ENCODE data around the gene EPN1.

The EPN1 gene

DNA sequence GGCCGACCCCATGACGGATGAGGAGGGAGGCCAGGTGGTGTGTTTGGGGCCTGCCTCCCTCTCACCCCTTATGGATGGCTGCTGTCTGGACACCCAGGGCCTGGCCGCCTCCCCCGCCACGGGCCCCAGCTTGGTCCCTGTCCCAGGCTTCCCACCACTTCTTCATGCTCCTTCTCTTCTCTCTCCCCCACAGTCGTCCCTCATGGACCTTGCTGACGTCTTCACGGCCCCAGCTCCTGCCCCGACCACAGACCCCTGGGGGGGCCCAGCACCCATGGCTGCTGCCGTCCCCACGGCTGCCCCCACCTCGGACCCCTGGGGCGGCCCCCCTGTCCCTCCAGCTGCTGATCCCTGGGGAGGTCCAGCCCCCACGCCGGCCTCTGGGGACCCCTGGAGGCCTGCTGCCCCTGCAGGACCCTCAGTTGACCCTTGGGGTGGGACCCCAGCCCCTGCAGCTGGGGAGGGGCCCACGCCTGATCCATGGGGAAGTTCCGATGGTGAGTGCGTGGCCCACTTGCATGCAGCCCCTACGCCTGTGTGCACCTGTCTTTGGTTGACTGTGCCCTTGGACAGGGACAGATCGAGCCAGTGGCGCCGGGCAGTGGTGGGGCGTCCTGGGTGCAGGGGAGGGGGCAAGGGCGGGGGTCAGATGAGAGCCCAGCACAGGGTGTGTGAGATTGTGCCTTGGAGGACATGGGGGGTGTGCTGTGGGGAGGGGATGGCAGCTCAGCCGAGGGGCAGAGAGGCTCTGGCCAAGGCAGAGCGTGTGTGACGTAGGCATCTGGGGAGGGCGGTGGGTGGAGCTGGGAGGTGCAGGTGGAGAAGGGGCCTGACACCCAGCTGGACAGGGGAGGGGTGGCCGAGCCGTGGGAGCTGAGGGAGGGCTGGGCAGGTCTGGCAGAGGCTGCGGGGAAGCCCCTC, 16.8 kb downstream of the EPN1 start:
- no peaks in the 10 kb centered on the region; the same call in 1 of the 2 replicates for H3K79me2 ChIP-seq (ENCODE audit: insufficient read depth, low read depth)
- TF ChIP-seq, protein P1, sequence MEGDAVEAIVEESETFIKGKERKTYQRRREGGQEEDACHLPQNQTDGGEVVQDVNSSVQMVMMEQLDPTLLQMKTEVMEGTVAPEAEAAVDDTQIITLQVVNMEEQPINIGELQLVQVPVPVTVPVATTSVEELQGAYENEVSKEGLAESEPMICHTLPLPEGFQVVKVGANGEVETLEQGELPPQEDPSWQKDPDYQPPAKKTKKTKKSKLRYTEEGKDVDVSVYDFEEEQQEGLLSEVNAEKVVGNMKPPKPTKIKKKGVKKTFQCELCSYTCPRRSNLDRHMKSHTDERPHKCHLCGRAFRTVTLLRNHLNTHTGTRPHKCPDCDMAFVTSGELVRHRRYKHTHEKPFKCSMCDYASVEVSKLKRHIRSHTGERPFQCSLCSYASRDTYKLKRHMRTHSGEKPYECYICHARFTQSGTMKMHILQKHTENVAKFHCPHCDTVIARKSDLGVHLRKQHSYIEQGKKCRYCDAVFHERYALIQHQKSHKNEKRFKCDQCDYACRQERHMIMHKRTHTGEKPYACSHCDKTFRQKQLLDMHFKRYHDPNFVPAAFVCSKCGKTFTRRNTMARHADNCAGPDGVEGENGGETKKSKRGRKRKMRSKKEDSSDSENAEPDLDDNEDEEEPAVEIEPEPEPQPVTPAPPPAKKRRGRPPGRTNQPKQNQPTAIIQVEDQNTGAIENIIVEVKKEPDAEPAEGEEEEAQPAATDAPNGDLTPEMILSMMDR (conservative IDR thresholded peaks at IDR 0.05; ENCODE audit: low read depth, low read length) = no peak
- H3K27ac ChIP-seq = no peak overlapping the region
- no peak overlapping the region for H3K4me2 ChIP-seq
- H3K9ac ChIP-seq = no peak overlapping the region
- H3K36me3 ChIP-seq (ENCODE audit: insufficient read depth) = no peaks in the 10 kb centered on the region; the same call in 1 of the 2 replicates
- H3K4me1 ChIP-seq (ENCODE audit: low read depth, poor library complexity, severe bottlenecking) = no peaks in the 10 kb centered on the region
- H2AFZ ChIP-seq (ENCODE audit: low read depth) = no peak overlapping the region
- H4K20me1 ChIP-seq (ENCODE audit: insufficient read depth) = no peaks in the 10 kb centered on the region
- no peak overlapping the region for H3K4me3 ChIP-seq (IDR thresholded peaks at IDR 0.05; ENCODE audit: insufficient read depth, low read depth, low read length)
- no peaks in the 10 kb centered on the region for H3K27me3 ChIP-seq (ENCODE audit: insufficient read depth, low read depth)

- Histone ChIP-seq H3K4me3 (IDR thresholded peaks at IDR 0.05; ENCODE audit: insufficient read depth, low read depth, low read length) (no peak overlapping the region), H3K4me2 (no peak overlapping the region), H2AFZ (ENCODE audit: low read depth) (no peak overlapping the region), H4K20me1 (ENCODE audit: insufficient read depth) (no peaks in the 10 kb centered on the region), H3K4me1 (ENCODE audit: low read depth, poor library complexity, severe bottlenecking) (no peaks in the 10 kb centered on the region), H3K36me3 (ENCODE audit: insufficient read depth) (no peaks in the 10 kb centered on the region; the same call in 1 of the 2 replicates), H3K27me3 (ENCODE audit: insufficient read depth, low read depth) (no peaks in the 10 kb centered on the region), H3K27ac (no peak overlapping the region), H3K79me2 (ENCODE audit: insufficient read depth, low read depth) (no peaks in the 10 kb centered on the region), H3K9ac (no peak overlapping the region)
- TF ChIP-seq, protein P1 (conservative IDR thresholded peaks at IDR 0.05; ENCODE audit: low read depth, low read length) = no peak
Observed at GRCh38 chr19:55692681-55693081, 17.7 kb downstream of the EPN1 start.

DNA sequence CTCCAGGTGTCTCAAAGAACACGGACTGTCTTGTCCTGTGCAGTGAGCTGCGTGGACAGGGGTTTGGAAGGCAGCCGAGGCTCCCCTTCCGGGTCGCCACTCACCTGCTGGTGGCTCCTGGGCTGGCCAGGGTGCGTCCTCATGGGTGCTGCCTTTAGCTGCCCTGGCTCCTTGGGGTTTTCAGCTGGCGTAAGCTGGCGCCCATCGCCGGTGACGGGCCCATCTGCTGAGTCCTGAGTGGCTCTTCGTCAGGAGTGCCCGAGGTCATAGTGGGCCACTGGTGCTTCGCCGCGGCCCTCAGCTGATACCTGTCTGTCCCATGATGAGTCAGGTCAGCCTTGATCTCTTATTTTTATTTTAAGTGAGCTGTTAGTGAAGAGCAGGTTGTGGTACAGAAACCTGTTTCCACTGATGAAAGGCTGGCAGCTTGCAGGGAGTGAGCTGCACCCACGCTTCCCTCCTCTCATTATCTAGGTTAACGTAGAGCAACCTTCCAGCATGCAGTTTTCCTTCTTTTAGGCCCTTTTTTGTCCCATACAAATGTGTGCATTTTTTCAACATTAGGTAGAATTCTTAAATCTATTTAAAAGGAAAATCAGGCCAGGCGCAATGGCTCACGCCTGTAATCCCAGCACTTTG, 18.4 kb downstream of the EPN1 start:
- TF ChIP-seq, protein P1 (conservative IDR thresholded peaks at IDR 0.05; ENCODE audit: low read depth, low read length) = no peak
- Histone ChIP-seq H3K27ac (no peak overlapping the region), H3K79me2 (ENCODE audit: insufficient read depth, low read depth) (no peaks in the 10 kb centered on the region), H2AFZ (ENCODE audit: low read depth) (no peak overlapping the region), H3K27me3 (ENCODE audit: insufficient read depth, low read depth) (no peaks in the 10 kb centered on the region), H3K4me1 (ENCODE audit: low read depth, poor library complexity, severe bottlenecking) (no peaks in the 10 kb centered on the region), H4K20me1 (ENCODE audit: insufficient read depth) (no peaks in the 10 kb centered on the region), H3K9ac (no peak overlapping the region), H3K4me3 (IDR thresholded peaks at IDR 0.05; ENCODE audit: insufficient read depth, low read depth, low read length) (no peak overlapping the region), H3K36me3 (ENCODE audit: insufficient read depth) (no peaks in the 10 kb centered on the region; the same call in 1 of the 2 replicates), H3K4me2 (no peak overlapping the region)

- Histone ChIP-seq H3K4me3 (IDR thresholded peaks at IDR 0.05; ENCODE audit: insufficient read depth, low read depth, low read length) (no peak overlapping the region), H3K4me1 (ENCODE audit: low read depth, poor library complexity, severe bottlenecking) (no peaks in the 10 kb centered on the region), H2AFZ (ENCODE audit: low read depth) (no peak overlapping the region), H3K36me3 (ENCODE audit: insufficient read depth) (no peaks in the 10 kb centered on the region; the same call in 1 of the 2 replicates), H3K27ac (no peak overlapping the region), H3K79me2 (ENCODE audit: insufficient read depth, low read depth) (no peaks in the 10 kb centered on the region), H3K9ac (no peak overlapping the region), H3K27me3 (ENCODE audit: insufficient read depth, low read depth) (no peaks in the 10 kb centered on the region), H3K4me2 (no peak overlapping the region), H4K20me1 (ENCODE audit: insufficient read depth) (no peaks in the 10 kb centered on the region)
- TF ChIP-seq, protein P1 (conservative IDR thresholded peaks at IDR 0.05; ENCODE audit: low read depth, low read length) = no peak
Observed at GRCh38 chr19:55694241-55694655, 19.2 kb downstream of the EPN1 start.
